Measurements from ENCODE around the gene SEMA4D.

SEMA4D gene

GRCh38 chr9:89513837-89514236 is 15.9 kb upstream of the SEMA4D start:
- H3K27me3 ChIP-seq: no peaks in the 10 kb centered on the region
- TF ChIP-seq CTCF (IDR thresholded peaks at IDR 0.05): no peak
- H3K4me3 ChIP-seq (ENCODE audit: low read depth in 1 of 2, low read length in 1 of 2): no peak overlapping the region
- H3K9me3 ChIP-seq: no peaks in the 10 kb centered on the region
- H3K36me3 ChIP-seq: no peaks in the 10 kb centered on the region
- H3K27ac ChIP-seq: no peak overlapping the region
- peaks cover 17 to 19% of the 10 kb centered on the region in 2 experiments for H3K4me1 ChIP-seq (ENCODE audit: control insufficient read depth in 1 of 2, insufficient read depth in 1 of 2, low read depth in 1 of 2, low read length in 1 of 2)

GRCh38 chr9:89512382-89512781 is 14.5 kb upstream of the SEMA4D start:
- H3K9me3 ChIP-seq: no peaks in the 10 kb centered on the region
- H3K27ac ChIP-seq: no peak overlapping the region
- no peaks in the 10 kb centered on the region for H3K36me3 ChIP-seq
- peaks cover 21% of the 10 kb centered on the region in 2 experiments for H3K4me1 ChIP-seq (ENCODE audit: control insufficient read depth in 1 of 2, insufficient read depth in 1 of 2, low read depth in 1 of 2, low read length in 1 of 2)
- no peak overlapping the region for H3K4me3 ChIP-seq (ENCODE audit: low read depth in 1 of 2, low read length in 1 of 2)
- TF ChIP-seq CTCF (IDR thresholded peaks at IDR 0.05): no peak
- no peaks in the 10 kb centered on the region for H3K27me3 ChIP-seq

GRCh38 chr9:89508951-89509615 is 11.2 kb upstream of the SEMA4D start:
- H3K4me3 ChIP-seq (ENCODE audit: low read depth in 1 of 2, low read length in 1 of 2): peak overlapping the region; percentile 2 to 9
- H3K27ac ChIP-seq: peak overlapping the region; percentile 88
- no peaks in the 10 kb centered on the region for H3K9me3 ChIP-seq
- peaks cover 24 to 28% of the 10 kb centered on the region in 2 experiments for H3K4me1 ChIP-seq (ENCODE audit: control insufficient read depth in 1 of 2, insufficient read depth in 1 of 2, low read depth in 1 of 2, low read length in 1 of 2)
- H3K36me3 ChIP-seq: no peaks in the 10 kb centered on the region
- TF ChIP-seq CTCF (IDR thresholded peaks at IDR 0.05): no peak
- H3K27me3 ChIP-seq: no peaks in the 10 kb centered on the region

- H3K27ac ChIP-seq: no peak overlapping the region
- H3K36me3 ChIP-seq: no peaks in the 10 kb centered on the region
- no peaks in the 10 kb centered on the region for H3K27me3 ChIP-seq
- peaks cover 24 to 28% of the 10 kb centered on the region in 2 experiments for H3K4me1 ChIP-seq (ENCODE audit: control insufficient read depth in 1 of 2, insufficient read depth in 1 of 2, low read depth in 1 of 2, low read length in 1 of 2)
- H3K9me3 ChIP-seq: no peaks in the 10 kb centered on the region
- no peak for TF ChIP-seq CTCF (IDR thresholded peaks at IDR 0.05)
- H3K4me3 ChIP-seq (ENCODE audit: low read depth in 1 of 2, low read length in 1 of 2): no peak overlapping the region
Observed at GRCh38 chr9:89505911-89506310, 8.0 kb upstream of the SEMA4D start.

GRCh38 chr9:89505048-89505447 is 7.1 kb upstream of the SEMA4D start:
- TF ChIP-seq CTCF (IDR thresholded peaks at IDR 0.05): no peak
- peaks cover 24 to 30% of the 10 kb centered on the region in 2 experiments for H3K4me1 ChIP-seq (ENCODE audit: control insufficient read depth in 1 of 2, insufficient read depth in 1 of 2, low read depth in 1 of 2, low read length in 1 of 2)
- no peaks in the 10 kb centered on the region for H3K27me3 ChIP-seq
- no peak overlapping the region for H3K4me3 ChIP-seq (ENCODE audit: low read depth in 1 of 2, low read length in 1 of 2)
- H3K27ac ChIP-seq: no peak overlapping the region
- H3K9me3 ChIP-seq: no peaks in the 10 kb centered on the region
- H3K36me3 ChIP-seq: no peaks in the 10 kb centered on the region

All from neutrophil (primary cell).